Endothelial cell of umbilical vein (primary cell): Measurements from ENCODE around the gene MST1. TPM values are rescaled to one million over a fixed set of nuclear protein-coding genes. Genes with fewer than 3 reads are reported as not detected.

ENCODE experiments used
- BruUV-seq: library from RNA; stranded (reverse); fragments of 400-500 nt; replicated peaks from 2 replicates; lab custom pipeline; 2021; lab: Mats Ljungman, UMichigan
- CTCF ChIA-PET: fragments of 300-600, 350-600 bp; sonication (Branson Sonifier 250); formaldehyde crosslinking; loops from one replicate; lab custom pipeline; 2021; ENCODE audit warnings: antibody characterized with exemption, inconsistent platforms; lab: Charles Lee
- POLR2A ChIA-PET: fragments of 300-600, 350-600 bp; sonication (Branson Sonifier 250); formaldehyde crosslinking; loops from one replicate; lab custom pipeline; 2021; ENCODE audit warnings: antibody characterized with exemption, inconsistent platforms; lab: Charles Lee
- DNase-seq: peaks from one replicate; pipeline ENCODE4 v3.0.0-alpha.2; 2011; ENCODE audit warnings: low read depth, low spot score
- FAIRE-seq: peaks from 2 replicates; lab custom pipeline; 2011; peaks lifted over from hg19 to GRCh38; lab: Jason Lieb, UNC
- H2AFZ ChIP-seq: 2 replicates; pipeline ENCODE4 v1.6.0; 2012; ENCODE audit warnings: low read depth, low read length, control low read depth, inconsistent platforms
- H3K27ac ChIP-seq: 2 replicates; pipeline ENCODE4 v1.5.1; 2011; ENCODE audit warnings: low read depth, mild to moderate bottlenecking, control low read depth, low read length, moderate library complexity; ENCODE audit not compliant: insufficient read depth
- H3K27me3 ChIP-seq, 2 experiments: 2 replicates each; pipeline versions ENCODE4 v1.6.0 to v1.6.1; 2011; ENCODE audit warnings: low read length in 2 of 2, mixed read lengths in 1 of 2; ENCODE audit not compliant: control insufficient read depth in 2 of 2, insufficient read depth in 2 of 2
- H3K36me3 ChIP-seq, 2 experiments: 2 replicates in 1 of 2; 3 replicates in 1 of 2; pipeline ENCODE4 v1.5.1; 2011; ENCODE audit warnings: low read length in 2 of 2, mild to moderate bottlenecking in 1 of 2, moderate library complexity in 1 of 2; ENCODE audit not compliant: control insufficient read depth in 2 of 2, insufficient read depth in 2 of 2; ENCODE audit errors: extremely low read depth in 1 of 2
- H3K4me1 ChIP-seq: 3 replicates; pipeline ENCODE4 v1.5.1; 2011; ENCODE audit warnings: mild to moderate bottlenecking, low read length; ENCODE audit not compliant: control insufficient read depth, insufficient read depth; ENCODE audit errors: extremely low read depth
- H3K4me2 ChIP-seq: 2 replicates; pipeline ENCODE4 v1.6.1; 2011; ENCODE audit warnings: low read length, control low read depth, mixed read lengths; ENCODE audit not compliant: insufficient read depth
- H3K4me3 ChIP-seq, 3 experiments: fragments of 200-600 bp in 1 of 3; sonication (generic), shearing (Covaris generic) in 1 of 3; replicated peaks in 1 of 3; 2 replicates each; pipeline ENCODE4 v1.5.1; 2011 to 2016; ENCODE audit warnings: control low read depth in 3 of 3, low read length in 3 of 3, mild to moderate bottlenecking in 2 of 3, inconsistent platforms in 1 of 3, low read depth in 1 of 3, moderate library complexity in 1 of 3; ENCODE audit not compliant: insufficient read depth in 1 of 3
- H3K79me2 ChIP-seq: 2 replicates; pipeline ENCODE4 v1.6.0; 2012; ENCODE audit warnings: low read length, inconsistent platforms; ENCODE audit not compliant: control insufficient read depth, insufficient read depth
- H3K9ac ChIP-seq: replicated peaks from 2 replicates; pipeline ENCODE3; 2011; ENCODE audit warnings: low read length, control low read depth; ENCODE audit not compliant: insufficient read depth; ENCODE audit errors: extremely low read depth
- H3K9me1 ChIP-seq: replicated peaks from 3 replicates; pipeline ENCODE4 v1.6.0; 2011; ENCODE audit warnings: mild to moderate bottlenecking, low read length; ENCODE audit not compliant: control insufficient read depth, insufficient read depth; ENCODE audit errors: extremely low read depth
- H3K9me3 ChIP-seq: replicated peaks from 2 replicates; pipeline ENCODE4 v1.5.1; 2012; ENCODE audit warnings: low read length, inconsistent platforms; ENCODE audit not compliant: control insufficient read depth, insufficient read depth
- H4K20me1 ChIP-seq: replicated peaks from 2 replicates; pipeline ENCODE3; 2011; ENCODE audit warnings: mild to moderate bottlenecking, low read length; ENCODE audit not compliant: control insufficient read depth, insufficient read depth; ENCODE audit errors: extremely low read depth
- EZH2 ChIP-seq: IDR thresholded peaks from 2 replicates; pipeline ENCODE4 v1.6.1; 2012; ENCODE audit warnings: borderline replicate concordance, low read depth, mild to moderate bottlenecking, moderate library complexity, low read length, inconsistent platforms; ENCODE audit not compliant: severe bottlenecking
- FOS ChIP-seq: IDR thresholded peaks from 2 replicates; pipeline ENCODE4 v1.6.1; 2011; ENCODE audit warnings: mild to moderate bottlenecking, low read length, moderate library complexity, borderline replicate concordance; ENCODE audit not compliant: insufficient read depth
- GATA2 ChIP-seq: IDR thresholded peaks from 2 replicates; pipeline ENCODE4 v1.7.0; 2011; ENCODE audit warnings: low read depth, mild to moderate bottlenecking, moderate library complexity, mixed read lengths, low read length; ENCODE audit not compliant: insufficient read length, insufficient read depth
- JUN ChIP-seq: IDR thresholded peaks from 2 replicates; pipeline ENCODE4 v1.6.1; 2011; ENCODE audit warnings: borderline replicate concordance, low read depth; ENCODE audit not compliant: insufficient read length, insufficient read depth
- MYC ChIP-seq: IDR thresholded peaks from one replicate; pipeline ENCODE4 v1.6.1; 2011; ENCODE audit warnings: mild to moderate bottlenecking, low read depth, low read length
- POLR2A ChIP-seq: IDR thresholded peaks from 2 replicates; pipeline ENCODE4 v1.6.1; 2012; ENCODE audit warnings: low read depth, mild to moderate bottlenecking, control low read depth, low read length
- POLR2AphosphoS5 ChIP-seq: IDR thresholded peaks from 2 replicates; pipeline ENCODE4 v1.6.1; 2012; ENCODE audit warnings: low read depth, mild to moderate bottlenecking, control low read depth, low read length, moderate library complexity; ENCODE audit not compliant: insufficient read depth
- dilution Hi-C: fragments of 300-500 bp; cut with MboI; formaldehyde crosslinking; loops from one replicate; pipeline ENCODE4 v1.15.0; 2019; ENCODE audit warnings: low sequenced_read_pairs; ENCODE audit not compliant: extremely low pct_ligation_motif_present
- intact Hi-C: fragments of 100-400 bp; cut with micrococcal nuclease; formaldehyde crosslinking; loops from one replicate; pipeline ENCODE4 v1.10.0; 2022
- polyA plus RNA-seq, 4 experiments: library from polyadenylated mRNA; depleted of rRNA in 3 of 4; stranded (reverse) in 3 of 4; unstranded in 1 of 4; fragments of >200 nt; gene quantifications; 2 replicates each; pipeline versions ENCODE4 v1.2.1 to v1.2.3, GENCODE V29; 2011 to 2012; ENCODE audit warnings: missing spikeins in 1 of 4
- total RNA-seq: library from RNA; stranded (reverse); gene quantifications from 2 replicates; pipeline ENCODE4 v1.2.3, GENCODE V29; 2021
- TF ChIP-seq, protein P1 (sequence below): IDR thresholded peaks from 2 replicates; pipeline ENCODE4 v1.6.1; 2011; ENCODE audit not compliant: insufficient read depth, insufficient read length
- TF ChIP-seq, protein P2 (sequence below), 2 donors: IDR thresholded peaks; 1 replicate in 1 of 2; 2 replicates in 1 of 2; pipeline ENCODE4 v1.5.1; 2011; ENCODE audit warnings: low read length in 2 of 2, mild to moderate bottlenecking in 2 of 2, moderate library complexity in 2 of 2, control low read depth in 1 of 2, inconsistent platforms in 1 of 2, low read depth in 1 of 2; ENCODE audit not compliant: insufficient read depth in 1 of 2; ENCODE audit errors: extremely low read depth in 1 of 2

Gene MST1
- total and polyA plus RNA-seq, 2 donors (not counting 3 experiments of a cell fraction or from before 2014, with no cell fraction given): 6.1 to 17.5 TPM

- CTCF ChIA-PET: interaction anchor here (0.6 kb wide), 1 partner anchor 188 kb away, joined by 3 read pairs; no protein-coding TSS in a partner anchor
- Histone ChIP-seq H3K4me1 (peaks cover 12% of the 10 kb centered on the region), H3K4me3 (no peak overlapping the region), H2AFZ (no peak overlapping the region), H3K9ac (no peak overlapping the region), H3K27me3 (no peaks in the 10 kb centered on the region), H3K9me3 (no peaks in the 10 kb centered on the region), H3K79me2 (peaks cover 13% of the 10 kb centered on the region), H4K20me1 (no peaks in the 10 kb centered on the region), H3K36me3 (peaks cover 4 to 30% of the 10 kb centered on the region in 2 experiments), H3K9me1 (no peaks in the 10 kb centered on the region), H3K27ac (no peak overlapping the region), H3K4me2 (no peak overlapping the region)
- FAIRE-seq (no peak), DNase-seq (no peak)
- TF ChIP-seq JUN (no peak), POLR2A (no peak), FOS (no peak), POLR2AphosphoS5 (no peak), MYC (no peak), GATA2 (no peak), EZH2 (no peak)
- TF ChIP-seq, protein P1, sequence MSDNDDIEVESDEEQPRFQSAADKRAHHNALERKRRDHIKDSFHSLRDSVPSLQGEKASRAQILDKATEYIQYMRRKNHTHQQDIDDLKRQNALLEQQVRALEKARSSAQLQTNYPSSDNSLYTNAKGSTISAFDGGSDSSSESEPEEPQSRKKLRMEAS: no peak
- TF ChIP-seq, protein P2, sequence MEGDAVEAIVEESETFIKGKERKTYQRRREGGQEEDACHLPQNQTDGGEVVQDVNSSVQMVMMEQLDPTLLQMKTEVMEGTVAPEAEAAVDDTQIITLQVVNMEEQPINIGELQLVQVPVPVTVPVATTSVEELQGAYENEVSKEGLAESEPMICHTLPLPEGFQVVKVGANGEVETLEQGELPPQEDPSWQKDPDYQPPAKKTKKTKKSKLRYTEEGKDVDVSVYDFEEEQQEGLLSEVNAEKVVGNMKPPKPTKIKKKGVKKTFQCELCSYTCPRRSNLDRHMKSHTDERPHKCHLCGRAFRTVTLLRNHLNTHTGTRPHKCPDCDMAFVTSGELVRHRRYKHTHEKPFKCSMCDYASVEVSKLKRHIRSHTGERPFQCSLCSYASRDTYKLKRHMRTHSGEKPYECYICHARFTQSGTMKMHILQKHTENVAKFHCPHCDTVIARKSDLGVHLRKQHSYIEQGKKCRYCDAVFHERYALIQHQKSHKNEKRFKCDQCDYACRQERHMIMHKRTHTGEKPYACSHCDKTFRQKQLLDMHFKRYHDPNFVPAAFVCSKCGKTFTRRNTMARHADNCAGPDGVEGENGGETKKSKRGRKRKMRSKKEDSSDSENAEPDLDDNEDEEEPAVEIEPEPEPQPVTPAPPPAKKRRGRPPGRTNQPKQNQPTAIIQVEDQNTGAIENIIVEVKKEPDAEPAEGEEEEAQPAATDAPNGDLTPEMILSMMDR (IDR thresholded peaks at IDR 0.05; ENCODE audit: extremely low read depth in 1 of 2, insufficient read depth in 1 of 2, low read depth in 1 of 2, low read length in 2 of 2): no peak
- intact Hi-C loops (loop anchor here (10.0 kb wide), 1 partner anchor 357 kb away; the partner anchor contains the start of gene RBM5), dilution Hi-C loops (no loop called here)
- BruUV-seq: no TSS peak
- POLR2A ChIA-PET: no interaction called here
Measured at GRCh38 chr3:49727154-49727923, 38.1 kb upstream of the MST1 start.
